ENCODE data around the gene PPP2R2C.

PPP2R2C gene

GRCh38 chr4:6388713-6389112, 83.7 kb downstream of the PPP2R2C start:
- ChIA-PET CTCF (interaction anchor here (0.5 kb wide), 1 partner anchor 186 kb away, joined by 8 read pairs; no protein-coding TSS in a partner anchor), POLR2A (no interaction called here)
- no peak for DNase-seq (ENCODE audit: extremely low spot score)
- TF ChIP-seq L3MBTL2 (conservative IDR thresholded peaks at IDR 0.05) (no peak), FOXM1 (IDR thresholded peaks at IDR 0.05; ENCODE audit: borderline replicate concordance) (no peak)

DNA sequence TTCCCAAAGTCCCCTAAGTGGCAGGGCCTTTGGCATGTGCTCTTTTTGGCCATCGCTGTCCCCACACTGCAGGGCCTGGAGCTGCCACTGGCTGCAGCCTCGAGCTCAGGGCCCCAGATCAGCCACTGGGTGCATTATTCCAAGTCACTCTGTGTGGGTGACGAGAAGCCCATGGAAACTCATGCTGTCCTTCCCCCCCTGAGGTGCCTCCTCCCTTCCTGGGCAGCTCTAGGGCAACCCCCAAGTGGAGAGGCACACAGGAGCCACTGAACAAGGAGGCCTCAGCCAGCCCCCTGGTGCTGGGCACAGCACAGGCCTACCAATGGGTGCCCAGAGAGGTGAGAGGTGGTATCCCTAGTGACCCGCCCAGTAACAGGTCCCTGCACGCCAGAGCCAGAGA, 84.5 kb downstream of the PPP2R2C start:
- no peak for DNase-seq (ENCODE audit: extremely low spot score)
- CTCF ChIA-PET, result no interaction called here
- POLR2A ChIA-PET, result no interaction called here
- TF ChIP-seq FOXA1 (IDR thresholded peaks at IDR 0.05) (no peak), BHLHE40 (IDR thresholded peaks at IDR 0.05; ENCODE audit: borderline replicate concordance) (no peak), ZNF384 (IDR thresholded peaks at IDR 0.05) (no peak), LEF1 (IDR thresholded peaks at IDR 0.05; ENCODE audit: borderline replicate concordance) (no peak), HDGF (IDR thresholded peaks at IDR 0.05; ENCODE audit: borderline replicate concordance) (no peak), SUZ12 (IDR thresholded peaks at IDR 0.05) (no peak)
- TF ChIP-seq, protein P1, sequence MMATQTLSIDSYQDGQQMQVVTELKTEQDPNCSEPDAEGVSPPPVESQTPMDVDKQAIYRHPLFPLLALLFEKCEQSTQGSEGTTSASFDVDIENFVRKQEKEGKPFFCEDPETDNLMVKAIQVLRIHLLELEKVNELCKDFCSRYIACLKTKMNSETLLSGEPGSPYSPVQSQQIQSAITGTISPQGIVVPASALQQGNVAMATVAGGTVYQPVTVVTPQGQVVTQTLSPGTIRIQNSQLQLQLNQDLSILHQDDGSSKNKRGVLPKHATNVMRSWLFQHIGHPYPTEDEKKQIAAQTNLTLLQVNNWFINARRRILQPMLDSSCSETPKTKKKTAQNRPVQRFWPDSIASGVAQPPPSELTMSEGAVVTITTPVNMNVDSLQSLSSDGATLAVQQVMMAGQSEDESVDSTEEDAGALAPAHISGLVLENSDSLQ (IDR thresholded peaks at IDR 0.05), result no peak

DNA sequence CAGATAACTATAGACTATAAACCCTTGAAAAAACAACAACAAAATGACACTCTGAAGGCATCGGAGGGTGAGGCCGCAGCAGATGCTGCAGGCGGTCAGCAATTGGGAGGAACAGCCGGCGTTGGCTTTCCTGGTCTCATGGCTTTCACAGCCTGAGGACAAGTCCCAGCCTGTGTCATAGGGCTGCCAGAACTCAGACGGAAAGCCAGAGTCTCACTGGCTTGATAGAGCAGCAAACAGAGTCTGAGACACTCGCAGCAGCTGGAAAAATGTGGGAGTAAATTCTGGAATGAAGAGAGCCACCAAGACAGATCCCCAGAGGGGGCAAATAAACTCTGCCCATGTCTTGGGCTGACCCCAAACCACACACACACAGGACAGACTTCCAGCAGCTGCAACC, 86.3 kb downstream of the PPP2R2C start:
- DNase-seq (ENCODE audit: extremely low spot score), result no peak
- POLR2A ChIA-PET, result no interaction called here
- TF ChIP-seq SUZ12 (IDR thresholded peaks at IDR 0.05) (no peak), LEF1 (IDR thresholded peaks at IDR 0.05; ENCODE audit: borderline replicate concordance) (no peak), FOXA1 (IDR thresholded peaks at IDR 0.05) (no peak), ARNT (IDR thresholded peaks at IDR 0.05) (no peak), BHLHE40 (IDR thresholded peaks at IDR 0.05; ENCODE audit: borderline replicate concordance) (no peak), NFRKB (IDR thresholded peaks at IDR 0.05) (no peak), L3MBTL2 (conservative IDR thresholded peaks at IDR 0.05) (no peak), CTBP1 (IDR thresholded peaks at IDR 0.05; ENCODE audit: borderline replicate concordance) (no peak), TARDBP (IDR thresholded peaks at IDR 0.05) (no peak)

GRCh38 chr4:6385288-6385687, 87.1 kb downstream of the PPP2R2C start:
- no peak for TF ChIP-seq ARNT (IDR thresholded peaks at IDR 0.05)
- TF ChIP-seq, protein P1 (IDR thresholded peaks at IDR 0.05), result no peak
- no peak for TF ChIP-seq NFRKB (IDR thresholded peaks at IDR 0.05)
- TF ChIP-seq TARDBP (IDR thresholded peaks at IDR 0.05), result no peak
- no peak for TF ChIP-seq FOXA1 (IDR thresholded peaks at IDR 0.05)
- DNase-seq (ENCODE audit: extremely low spot score), result no peak
- ChIA-PET POLR2A (no interaction called here), CTCF (interaction anchor here (1.4 kb wide), 1 partner anchor 136 kb away, joined by 3 read pairs; no protein-coding TSS in a partner anchor)

More for the DNA sequence above, 86.3 kb downstream of the PPP2R2C start:
- CTCF ChIA-PET, result interaction anchor here (0.6 to 1.4 kb wide), 2 partner anchors 88 to 136 kb away, joined by 3 read pairs; no protein-coding TSS in a partner anchor

DNA sequence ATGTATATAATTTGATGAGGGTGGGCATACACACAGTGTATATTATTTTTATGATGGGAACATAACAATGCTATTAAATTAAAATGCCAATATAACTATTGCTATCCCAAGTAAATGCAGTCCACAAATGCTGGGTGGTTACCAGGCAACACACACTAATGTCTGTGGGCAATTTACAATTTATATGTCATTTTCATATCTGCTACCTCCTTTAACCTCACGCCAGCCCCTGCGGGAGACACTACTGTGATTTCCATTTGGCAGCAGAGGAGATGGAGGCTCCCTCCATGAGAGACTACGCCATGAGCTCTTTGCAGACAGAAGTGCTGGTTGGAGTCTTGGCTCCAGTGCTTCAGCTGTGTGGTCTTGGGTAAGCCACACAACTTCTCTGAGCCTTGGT, 87.9 kb downstream of the PPP2R2C start:
- POLR2A ChIA-PET, result no interaction called here
- no peak for TF ChIP-seq ZNF384 (IDR thresholded peaks at IDR 0.05)
- no peak for TF ChIP-seq ARNT (IDR thresholded peaks at IDR 0.05)
- TF ChIP-seq FOXK2 (IDR thresholded peaks at IDR 0.05), result no peak
- TF ChIP-seq CTBP1 (IDR thresholded peaks at IDR 0.05; ENCODE audit: borderline replicate concordance), result no peak
- TF ChIP-seq, protein P1 (IDR thresholded peaks at IDR 0.05), result no peak
- no peak for TF ChIP-seq LEF1 (IDR thresholded peaks at IDR 0.05; ENCODE audit: borderline replicate concordance)
- no peak for TF ChIP-seq SUZ12 (IDR thresholded peaks at IDR 0.05)
- no peak for TF ChIP-seq BHLHE40 (IDR thresholded peaks at IDR 0.05; ENCODE audit: borderline replicate concordance)
- no peak for TF ChIP-seq L3MBTL2 (conservative IDR thresholded peaks at IDR 0.05)
- TF ChIP-seq NFRKB (IDR thresholded peaks at IDR 0.05), result no peak
- no peak for TF ChIP-seq FOXA1 (IDR thresholded peaks at IDR 0.05)
- TF ChIP-seq FOXM1 (IDR thresholded peaks at IDR 0.05; ENCODE audit: borderline replicate concordance), result no peak
- no peak for TF ChIP-seq TARDBP (IDR thresholded peaks at IDR 0.05)
- no peak for TF ChIP-seq ELF4 (IDR thresholded peaks at IDR 0.05)
- TF ChIP-seq SP1 (IDR thresholded peaks at IDR 0.05), result no peak
- no peak for DNase-seq (ENCODE audit: extremely low spot score)
- CTCF ChIA-PET, result no interaction called here

DNA sequence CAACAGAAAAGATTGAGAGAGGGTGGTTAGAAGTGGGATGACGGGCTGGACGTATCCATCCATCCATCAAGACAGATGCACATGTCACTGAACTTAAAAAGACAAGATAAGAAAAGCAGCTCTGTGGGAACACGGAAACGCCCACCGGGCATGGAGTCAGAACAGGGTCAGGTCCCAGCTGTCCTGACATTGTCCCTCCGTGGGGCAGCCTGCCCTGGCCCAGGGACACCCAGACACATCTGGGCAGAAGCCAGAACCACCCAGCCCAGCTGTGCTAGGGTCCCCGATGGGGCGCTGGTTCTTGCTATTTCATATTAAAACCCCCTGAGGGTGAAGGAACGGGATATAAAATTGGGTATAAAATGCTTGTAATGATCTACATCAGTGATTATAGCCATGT, 88.5 kb downstream of the PPP2R2C start:
- no peak for DNase-seq (ENCODE audit: extremely low spot score)
- TF ChIP-seq FOXA1 (IDR thresholded peaks at IDR 0.05) (no peak), SUZ12 (IDR thresholded peaks at IDR 0.05) (no peak), BHLHE40 (IDR thresholded peaks at IDR 0.05; ENCODE audit: borderline replicate concordance) (no peak), ELF4 (IDR thresholded peaks at IDR 0.05) (no peak), FOXK2 (IDR thresholded peaks at IDR 0.05) (no peak), FOXM1 (IDR thresholded peaks at IDR 0.05; ENCODE audit: borderline replicate concordance) (no peak), HDGF (IDR thresholded peaks at IDR 0.05; ENCODE audit: borderline replicate concordance) (no peak), NFRKB (IDR thresholded peaks at IDR 0.05) (no peak), SP1 (IDR thresholded peaks at IDR 0.05) (no peak), ARNT (IDR thresholded peaks at IDR 0.05) (no peak), CTBP1 (IDR thresholded peaks at IDR 0.05; ENCODE audit: borderline replicate concordance) (no peak), L3MBTL2 (conservative IDR thresholded peaks at IDR 0.05) (no peak)
- POLR2A ChIA-PET, result no interaction called here
- CTCF ChIA-PET, result no interaction called here

GRCh38 chr4:6383009-6383404, 89.4 kb downstream of the PPP2R2C start:
- DNase-seq (ENCODE audit: extremely low spot score), result no peak
- TF ChIP-seq FOXK2 (IDR thresholded peaks at IDR 0.05), result no peak
- TF ChIP-seq, protein P1 (IDR thresholded peaks at IDR 0.05), result no peak
- CTCF ChIA-PET, result no interaction called here

More at GRCh38 chr4:6383009-6383404, 89.4 kb downstream of the PPP2R2C start:
- POLR2A ChIA-PET, result no interaction called here

Measured in HEK293T (cell line).